ENCODE measurements around the gene C10orf88. TPM values are rescaled to one million over a fixed set of nuclear protein-coding genes. Genes with fewer than 3 reads are reported as not detected.

Gene C10orf88
- total and polyA plus RNA-seq, 9 of the 15 experiments (the other 6 are each of a cell fraction or from before 2014, with no cell fraction given) = 2.5 to 9.6 (median 7.5) TPM

- TF ChIP-seq SRSF1 (IDR thresholded peaks at IDR 0.05; ENCODE audit: low read depth, low read length) (no peak), PHF8 (IDR thresholded peaks at IDR 0.05; ENCODE audit: borderline replicate concordance, low read length) (no peak), ZC3H8 (IDR thresholded peaks at IDR 0.05) (no peak), MBD2 (IDR thresholded peaks at IDR 0.05; ENCODE audit: borderline replicate concordance, low read depth) (no peak), MAZ (CRISPR knock-in tag; conservative IDR thresholded peaks at IDR 0.05 in 1 of 2, IDR thresholded peaks at IDR 0.05 in 1 of 2) (no peak), GTF2F1 (IDR thresholded peaks at IDR 0.05; ENCODE audit: low read depth, low read length) (no peak), SOX6 (IDR thresholded peaks at IDR 0.05) (no peak), PYGO2 (tag; IDR thresholded peaks at IDR 0.05) (no peak), XRCC4 (IDR thresholded peaks at IDR 0.05; ENCODE audit: extremely low read depth, insufficient read depth, insufficient read length) (no peak)
Observed at GRCh38 chr10:122983898-122984297, 29.9 kb upstream of the C10orf88 start (continued).

- in situ Hi-C loops (cut with MboI) = no loop called here
- peaks cover 7 to 8% of the 10 kb centered on the region in 2 experiments; a peak in 4 of 5 replicates for H3K4me1 ChIP-seq (replicated peaks in 1 of 2; ENCODE audit: control insufficient read depth in 2 of 2, insufficient read depth in 2 of 2, low read length in 2 of 2)
- intact Hi-C loops (cut with micrococcal nuclease) = no loop called here
- ChIA-PET CTCF (ENCODE audit: low intra/inter-chr PET ratio) (no interaction called here), POLR2A (interaction anchor here (0.7 to 1.9 kb wide), 4 partner anchors 9 to 105 kb away, joined by 3 to 8 read pairs (median 4); partner anchors contain the start of gene C10orf88)
- WGBS (ENCODE audit: insufficient coverage, low coverage, missing lambda C conversion rate) = 3% methylated on average over 4 of the region's 4 CpGs
- no peaks in the 10 kb centered on the region for H4K20me1 ChIP-seq (replicated peaks; ENCODE audit: control insufficient read depth, insufficient read depth, low read length)
- DNase-seq (ENCODE audit: extremely low read depth in 1 of 4, low spot score in 3 of 4) (peak; percentile 11 to 41 (median 22)), ATAC-seq (peak; percentile 69), FAIRE-seq (peak; percentile 71)
- H3K4me2 ChIP-seq (ENCODE audit: insufficient read depth, low read length) = peak overlapping the region; percentile 85
- peaks cover 9% of the 10 kb centered on the region; the same call in 2 of the 3 replicates for H3K79me2 ChIP-seq (ENCODE audit: control insufficient read depth, insufficient read depth, low read length)
- H3K27ac ChIP-seq (ENCODE audit: extremely low read depth, low read depth, low read length) = peak overlapping the region; percentile 61
- peak overlapping the region; percentile 76 for H2AFZ ChIP-seq (ENCODE audit: low read depth, low read length)
- no peaks in the 10 kb centered on the region for H3K27me3 ChIP-seq (ENCODE audit: control insufficient read depth in 2 of 2, insufficient read depth in 2 of 2, low read length in 2 of 2)
- H3K9ac ChIP-seq (ENCODE audit: insufficient read depth in 1 of 2, low read depth in 2 of 2, low read length in 2 of 2) = peak overlapping the region in 1 of 2 experiments; percentile 50; a peak in 2 of 4 replicates
- peaks cover 18% of the 10 kb centered on the region; the same call in 2 of the 3 replicates for H3K36me3 ChIP-seq (ENCODE audit: control insufficient read depth, insufficient read depth, low read length)
- BruUV-seq (replicated peaks) = TSS peak; percentile 75
- H3K4me3 ChIP-seq = peak overlapping the region; percentile 34
- H3K9me3 ChIP-seq (replicated peaks; ENCODE audit: control insufficient read depth, insufficient read depth, low read depth, low read length) = no peaks in the 10 kb centered on the region
- no peaks in the 10 kb centered on the region for H3K9me1 ChIP-seq (ENCODE audit: control insufficient read depth, insufficient read depth, low read length)
- no peak for TF ChIP-seq SP1 (CRISPR knock-in tag; IDR thresholded peaks at IDR 0.05)
- no peak for TF ChIP-seq BACH1 (tag; IDR thresholded peaks at IDR 0.05)
- TF ChIP-seq NCOR1 (IDR thresholded peaks at IDR 0.05) = no peak
- no peak for TF ChIP-seq HDAC1 (IDR thresholded peaks at IDR 0.05)
- no peak for TF ChIP-seq ERF (CRISPR knock-in tag; IDR thresholded peaks at IDR 0.05)
- TF ChIP-seq EGR1 (conservative IDR thresholded peaks at IDR 0.05) = no peak
- TF ChIP-seq RAD21 (CRISPR knock-in tag; conservative IDR thresholded peaks at IDR 0.05 in 1 of 2, IDR thresholded peaks at IDR 0.05 in 1 of 2) = peak in 1 of 2 experiments; percentile 33; a peak in 2 of 4 replicates
- no peak for TF ChIP-seq HMGN3 (IDR thresholded peaks at IDR 0.05; ENCODE audit: borderline replicate concordance, extremely low read depth, insufficient read length, low read depth, low read length)
- no peak for TF ChIP-seq ZNF699 (CRISPR knock-in tag; IDR thresholded peaks at IDR 0.05; ENCODE audit: insufficient replicate concordance)
- no peak for TF ChIP-seq FOXK2 (conservative IDR thresholded peaks at IDR 0.05 in 1 of 2, IDR thresholded peaks at IDR 0.05 in 1 of 2; ENCODE audit: low read depth in 2 of 2)
- no peak for TF ChIP-seq ZNF561 (CRISPR knock-in tag; conservative IDR thresholded peaks at IDR 0.05)
- TF ChIP-seq FOXJ2 (tag; IDR thresholded peaks at IDR 0.05) = no peak
- peak; percentile 13 to 42 (median 41); a peak in 4 of 6 replicates for TF ChIP-seq CTCF (IDR thresholded peaks at IDR 0.05 in 2 of 3, conservative IDR thresholded peaks at IDR 0.05 in 1 of 3; ENCODE audit: insufficient read depth in 2 of 3, low read depth in 1 of 3, low read length in 3 of 3)
Observed at GRCh38 chr10:122981066-122981464, 27.0 kb upstream of the C10orf88 start.
